Measurements from ENCODE around the gene PLIN1.

DNA sequence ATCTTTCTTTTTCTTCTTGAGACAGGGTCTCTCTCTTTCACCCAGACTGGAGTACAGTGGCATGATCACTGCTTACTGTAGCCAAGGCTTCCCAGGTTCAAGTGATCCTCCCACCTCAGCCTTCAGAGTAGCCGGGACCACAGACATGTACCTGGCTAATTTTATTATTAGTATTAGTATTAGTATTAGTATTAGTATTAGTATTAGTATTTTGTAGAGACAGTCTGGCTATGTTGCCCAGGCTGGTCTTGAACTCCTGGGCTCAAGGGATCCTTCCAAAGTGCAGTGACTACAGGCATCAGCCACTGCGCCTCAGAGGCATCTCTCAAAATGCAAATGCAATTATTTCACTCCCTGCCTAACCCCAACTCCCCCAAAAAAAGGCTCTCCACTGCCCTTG lies 25.6 kb downstream of the PLIN1 start:
- TF ChIP-seq POLR2A (IDR thresholded peaks at IDR 0.05): no peak
- TF ChIP-seq, protein P1, sequence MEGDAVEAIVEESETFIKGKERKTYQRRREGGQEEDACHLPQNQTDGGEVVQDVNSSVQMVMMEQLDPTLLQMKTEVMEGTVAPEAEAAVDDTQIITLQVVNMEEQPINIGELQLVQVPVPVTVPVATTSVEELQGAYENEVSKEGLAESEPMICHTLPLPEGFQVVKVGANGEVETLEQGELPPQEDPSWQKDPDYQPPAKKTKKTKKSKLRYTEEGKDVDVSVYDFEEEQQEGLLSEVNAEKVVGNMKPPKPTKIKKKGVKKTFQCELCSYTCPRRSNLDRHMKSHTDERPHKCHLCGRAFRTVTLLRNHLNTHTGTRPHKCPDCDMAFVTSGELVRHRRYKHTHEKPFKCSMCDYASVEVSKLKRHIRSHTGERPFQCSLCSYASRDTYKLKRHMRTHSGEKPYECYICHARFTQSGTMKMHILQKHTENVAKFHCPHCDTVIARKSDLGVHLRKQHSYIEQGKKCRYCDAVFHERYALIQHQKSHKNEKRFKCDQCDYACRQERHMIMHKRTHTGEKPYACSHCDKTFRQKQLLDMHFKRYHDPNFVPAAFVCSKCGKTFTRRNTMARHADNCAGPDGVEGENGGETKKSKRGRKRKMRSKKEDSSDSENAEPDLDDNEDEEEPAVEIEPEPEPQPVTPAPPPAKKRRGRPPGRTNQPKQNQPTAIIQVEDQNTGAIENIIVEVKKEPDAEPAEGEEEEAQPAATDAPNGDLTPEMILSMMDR (IDR thresholded peaks at IDR 0.05): no peak

All from sigmoid colon (tissue), 3 donors.